SK-N-SH (cell line): ENCODE results near the gene RPH3AL. TPM values are rescaled to one million over a fixed set of nuclear protein-coding genes. Genes with fewer than 3 reads are reported as not detected.

ENCODE experiments used
- CTCF ChIA-PET: fragments of 300-600, 350-600 bp; formaldehyde crosslinking; extraction: SDS; loops from one replicate; lab custom pipeline; 2021; lab: Yijun Ruan, JAX
- POLR2A ChIA-PET: fragments of 350-600 bp; sonication (Branson Sonifier 250); formaldehyde crosslinking; extraction: SDS; loops from one replicate; lab custom pipeline; 2020; ENCODE audit warnings: antibody characterized with exemption, inconsistent platforms; lab: Yijun Ruan, JAX
- DNase-seq: peaks from one replicate; pipeline ENCODE4 v3.0.0; 2012
- H2AFZ ChIP-seq: fragments of 200-600 bp; sonication (generic); 2 replicates; pipeline ENCODE4 v1.8.1; 2016; ENCODE audit warnings: antibody characterized with exemption, mild to moderate bottlenecking, low read depth
- H3F3A ChIP-seq: fragments of 200-600 bp; sonication (generic); replicated peaks from 2 replicates; pipeline ENCODE3; 2016; ENCODE audit warnings: antibody characterized with exemption, mild to moderate bottlenecking; ENCODE audit not compliant: insufficient read depth
- H3K27ac ChIP-seq, 2 experiments: fragments of 200-500 bp in 1 of 2; fragments of 200-600 bp in 1 of 2; sonication (Bioruptor generic) in 1 of 2; sonication (generic), shearing (Covaris generic) in 1 of 2; 2 replicates each; pipeline versions ENCODE4 v1.5.1 to v1.6.1; 2014 to 2016; ENCODE audit warnings: low read depth in 2 of 2, inconsistent platforms in 1 of 2, low read length in 1 of 2, mild to moderate bottlenecking in 1 of 2, mixed read lengths in 1 of 2
- H3K27me3 ChIP-seq: fragments of 200-600 bp; sonication (generic), shearing (Covaris generic); 2 replicates; pipeline ENCODE4 v1.6.1; 2016; ENCODE audit warnings: mixed run types; ENCODE audit not compliant: insufficient read depth
- H3K36me3 ChIP-seq, 2 experiments: fragments of 200-500 bp in 1 of 2; fragments of 200-600 bp in 1 of 2; sonication (Bioruptor generic) in 1 of 2; sonication (generic) in 1 of 2; replicated peaks in 1 of 2; 2 replicates each; pipeline versions ENCODE3 to v1.5.1; 2014 to 2016; ENCODE audit warnings: low read length in 1 of 2, mild to moderate bottlenecking in 1 of 2; ENCODE audit not compliant: insufficient read depth in 2 of 2, control insufficient read depth in 1 of 2
- H3K4me1 ChIP-seq, 2 experiments: fragments of 200-500 bp in 1 of 2; fragments of 200-600 bp in 1 of 2; sonication (Bioruptor generic) in 1 of 2; sonication (generic), shearing (Covaris generic) in 1 of 2; 2 replicates each; pipeline versions ENCODE4 v1.5.1 to v1.6.1; 2014 to 2016; ENCODE audit warnings: low read depth in 1 of 2, low read length in 1 of 2, mixed run types in 1 of 2; ENCODE audit not compliant: insufficient read depth in 2 of 2, control insufficient read depth in 1 of 2
- H3K4me2 ChIP-seq: fragments of 200-600 bp; sonication (generic), shearing (Covaris generic); 2 replicates; pipeline ENCODE4 v1.6.1; 2017; ENCODE audit warnings: mixed run types
- H3K4me3 ChIP-seq, 2 experiments: fragments of 200-500 bp in 1 of 2; fragments of 200-600 bp in 1 of 2; sonication (Bioruptor generic) in 1 of 2; sonication (generic), shearing (Covaris generic) in 1 of 2; 2 replicates each; pipeline versions ENCODE4 v1.5.1 to v1.8.1; 2014 to 2016; ENCODE audit warnings: low read depth in 2 of 2, inconsistent platforms in 1 of 2, low read length in 1 of 2, mild to moderate bottlenecking in 1 of 2, mixed read lengths in 1 of 2, moderate library complexity in 1 of 2
- H3K79me2 ChIP-seq: fragments of 200-600 bp; sonication (generic); 2 replicates; pipeline ENCODE4 v1.8.1; 2017; ENCODE audit warnings: mild to moderate bottlenecking; ENCODE audit not compliant: insufficient read depth
- H3K9ac ChIP-seq: fragments of 200-600 bp; sonication (generic); 2 replicates; pipeline ENCODE4 v1.6.1; 2017; ENCODE audit warnings: mixed run types
- H3K9me2 ChIP-seq: fragments of 200-600 bp; sonication (generic); 2 replicates; pipeline ENCODE4 v1.6.1; 2017; ENCODE audit warnings: mixed run types
- H3K9me3 ChIP-seq: fragments of 200-600 bp; sonication (generic); 2 replicates; pipeline ENCODE4 v1.6.1; 2017; ENCODE audit warnings: mixed run types, mild to moderate bottlenecking, moderate library complexity
- H4K20me1 ChIP-seq: fragments of 200-600 bp; sonication (generic); 2 replicates; pipeline ENCODE4 v1.6.1; 2017; ENCODE audit warnings: mild to moderate bottlenecking, mixed run types; ENCODE audit not compliant: insufficient read depth
- CHD2 ChIP-seq: fragments of 150-350 bp; IDR thresholded peaks from 2 replicates; pipeline ENCODE4 v1.6.1; 2018; ENCODE audit warnings: low read length; ENCODE audit not compliant: partially characterized antibody
- ELF1 ChIP-seq: IDR thresholded peaks from 2 replicates; pipeline ENCODE4 v1.4.0; 2012
- EZH2phosphoT487 ChIP-seq: fragments of 200-600 bp; sonication (generic); IDR thresholded peaks from 2 replicates; pipeline ENCODE4 v1.6.1; 2017; ENCODE audit warnings: low read depth, mixed run types, mild to moderate bottlenecking, antibody characterized with exemption, moderate library complexity, borderline replicate concordance
- FOSL2 ChIP-seq: IDR thresholded peaks from 2 replicates; pipeline ENCODE4 v1.4.0; 2012; ENCODE audit warnings: low read depth, mild to moderate bottlenecking, moderate library complexity, borderline replicate concordance
- FOXM1 ChIP-seq: IDR thresholded peaks from 2 replicates; pipeline ENCODE4 v1.4.0; 2012; ENCODE audit warnings: low read depth, mild to moderate bottlenecking
- JUND ChIP-seq: IDR thresholded peaks from 2 replicates; pipeline ENCODE4 v1.4.0; 2012
- MAX ChIP-seq: IDR thresholded peaks from 2 replicates; pipeline ENCODE4 v1.4.0; 2012; ENCODE audit warnings: low read depth
- MEF2A ChIP-seq: IDR thresholded peaks from 2 replicates; pipeline ENCODE4 v1.4.0; 2012; ENCODE audit warnings: low read depth, borderline replicate concordance
- MXI1 ChIP-seq: IDR thresholded peaks from 2 replicates; pipeline ENCODE4 v1.6.1; 2012; ENCODE audit warnings: mild to moderate bottlenecking, low read depth, low read length, improper control_type of control experiment
- NFIC ChIP-seq: IDR thresholded peaks from 2 replicates; pipeline ENCODE4 v1.4.0; 2012; ENCODE audit warnings: borderline replicate concordance
- NRF1 ChIP-seq: IDR thresholded peaks from 2 replicates; pipeline ENCODE4 v1.6.1; 2012; ENCODE audit warnings: low read depth, mild to moderate bottlenecking, low read length
- PBX3 ChIP-seq: IDR thresholded peaks from 2 replicates; pipeline ENCODE4; 2012
- RAD21 ChIP-seq: IDR thresholded peaks from 2 replicates; pipeline ENCODE4 v1.6.1; 2012; ENCODE audit warnings: mild to moderate bottlenecking, low read length
- REST ChIP-seq: IDR thresholded peaks from 2 replicates; pipeline ENCODE4 v1.6.1; 2012; ENCODE audit warnings: mild to moderate bottlenecking, low read depth, low read length, moderate library complexity
- RXRA ChIP-seq: IDR thresholded peaks from 2 replicates; pipeline ENCODE4 v1.4.0; 2012; ENCODE audit warnings: low read depth, mild to moderate bottlenecking, borderline replicate concordance
- TAF1 ChIP-seq: IDR thresholded peaks from 2 replicates; pipeline ENCODE4 v1.6.1; 2012; ENCODE audit warnings: low read depth, mild to moderate bottlenecking, low read length, moderate library complexity, borderline replicate concordance
- TCF12 ChIP-seq: IDR thresholded peaks from 2 replicates; pipeline ENCODE4 v1.4.0; 2012
- TEAD4 ChIP-seq: IDR thresholded peaks from 2 replicates; pipeline ENCODE4 v1.4.0; 2012; ENCODE audit warnings: mild to moderate bottlenecking, borderline replicate concordance; ENCODE audit not compliant: insufficient read depth
- USF2 ChIP-seq: fragments of 150-350 bp; IDR thresholded peaks from 2 replicates; pipeline ENCODE4 v1.6.1; 2017; ENCODE audit warnings: antibody characterized with exemption, low read length, low read depth, borderline replicate concordance
- ZBTB33 ChIP-seq: IDR thresholded peaks from 2 replicates; pipeline ENCODE4 v1.4.0; 2012; ENCODE audit warnings: low read depth, borderline replicate concordance
- WGBS: methylation state at CpG from one replicate; pipeline ENCODE4 v1.1.6; 2017; ENCODE audit warnings: low lambda C conversion rate; 5-methylcytosine and 5-hydroxymethylcytosine counted together
- polyA plus RNA-seq, 3 experiments: library from polyadenylated mRNA; depleted of rRNA; stranded (reverse); fragments of >200 nt; gene quantifications; 2 replicates each; pipeline ENCODE4 v1.2.3, GENCODE V29; 2012

The RPH3AL gene
- polyA plus RNA-seq, 1 of the 3 experiments (the other 2 are of a cell fraction) = 2.9 TPM

GRCh38 chr17:200586-200985 is 152.0 kb downstream of the RPH3AL start:
- TF ChIP-seq RAD21 (no peak), TEAD4 (no peak), JUND (no peak), FOSL2 (no peak), RXRA (no peak), REST (no peak), FOXM1 (no peak), ZBTB33 (no peak), MXI1 (no peak), USF2 (no peak), TCF12 (no peak), MAX (no peak), NRF1 (no peak), NFIC (no peak), CHD2 (no peak), TAF1 (no peak), MEF2A (no peak), PBX3 (no peak), ELF1 (no peak), EZH2phosphoT487 (no peak)
- TF ChIP-seq, all 33 proteins: peak for 0
- H3K9me2 ChIP-seq = no peaks in the 10 kb centered on the region
- H3F3A ChIP-seq = peaks cover 4% of the 10 kb centered on the region
- no peaks in the 10 kb centered on the region for H4K20me1 ChIP-seq
- ChIA-PET CTCF (no interaction called here), POLR2A (no interaction called here)
- no peak overlapping the region for H3K9ac ChIP-seq
- H3K4me3 ChIP-seq = no peak overlapping the region
- H3K27ac ChIP-seq = no peak overlapping the region
- no peak overlapping the region for H2AFZ ChIP-seq
- 83% methylated on average over 5 of the region's 10 CpGs for WGBS
- DNase-seq = no peak
- no peaks in the 10 kb centered on the region for H3K79me2 ChIP-seq
- H3K36me3 ChIP-seq = no peaks in the 10 kb centered on the region
- H3K27me3 ChIP-seq = no peaks in the 10 kb centered on the region; the same call in 1 of the 2 replicates
- no peaks in the 10 kb centered on the region; a peak in 1 of 4 replicates for H3K4me1 ChIP-seq
- no peaks in the 10 kb centered on the region for H3K9me3 ChIP-seq
- H3K4me2 ChIP-seq = no peak overlapping the region
